IMR-90 (cell line): ENCODE results near the gene RAD18. TPM values are rescaled to one million over a fixed set of nuclear protein-coding genes. Genes with fewer than 3 reads are reported as not detected.

Experiments used
- ATAC-seq: fragments of 200-7000 bp; cut with Tn5 transposase; 2 replicates; pipeline ENCODE4 v1.9.1; 2020; ENCODE audit warnings: low read depth, mild to moderate bottlenecking, moderate library complexity
- BruUV-seq: library from RNA; stranded (reverse); fragments of 400-500 nt; replicated peaks from 2 replicates; lab custom pipeline; 2021; lab: Mats Ljungman, UMichigan
- CTCF ChIA-PET: fragments of 300-600 bp; formaldehyde crosslinking; extraction: SDS; loops from one replicate; lab custom pipeline; 2021; ENCODE audit warnings: antibody characterized with exemption; lab: Yijun Ruan, JAX
- POLR2A ChIA-PET: fragments of 300-600 bp; sonication (Branson Sonifier 250); formaldehyde crosslinking; loops from one replicate; lab custom pipeline; 2022; ENCODE audit warnings: antibody characterized with exemption; ENCODE audit not compliant: unreplicated experiment; lab: Charles Lee
- DNase-seq: peaks from one replicate; pipeline ENCODE4 v3.0.0; 2013
- H2AFZ ChIP-seq: replicated peaks from 2 replicates; pipeline ENCODE3; 2013; ENCODE audit warnings: low read length, mild to moderate bottlenecking; ENCODE audit not compliant: poor library complexity
- H2AK5ac ChIP-seq: 2 replicates; pipeline ENCODE4 v1.6.1; 2013; ENCODE audit warnings: low read depth, low read length, inconsistent platforms
- H2AK9ac ChIP-seq: replicated peaks from 2 replicates; pipeline ENCODE3; 2013; ENCODE audit warnings: mild to moderate bottlenecking, low read depth, low read length, moderate library complexity; ENCODE audit not compliant: poor library complexity
- H2BK120ac ChIP-seq: 2 replicates; pipeline ENCODE4 v1.6.1; 2013; ENCODE audit warnings: low read depth, low read length, inconsistent platforms
- H2BK15ac ChIP-seq: 3 replicates; pipeline ENCODE4 v1.6.1; 2013; ENCODE audit warnings: low read depth, low read length, inconsistent platforms
- H2BK20ac ChIP-seq: 2 replicates; pipeline ENCODE4 v1.6.1; 2013; ENCODE audit warnings: low read depth, mild to moderate bottlenecking, inconsistent platforms, low read length, moderate library complexity
- H2BK5ac ChIP-seq: 2 replicates; pipeline ENCODE4 v1.6.1; 2013; ENCODE audit warnings: mild to moderate bottlenecking, low read depth, low read length, inconsistent platforms; ENCODE audit not compliant: poor library complexity, severe bottlenecking
- H3K14ac ChIP-seq: replicated peaks from 2 replicates; pipeline ENCODE4 v1.6.1; 2013; ENCODE audit warnings: low read depth, low read length, inconsistent platforms
- H3K18ac ChIP-seq: 2 replicates; pipeline ENCODE4 v1.6.1; 2013; ENCODE audit warnings: low read depth, low read length, control low read depth
- H3K23ac ChIP-seq: 2 replicates; pipeline ENCODE4 v1.6.1; 2013; ENCODE audit warnings: low read depth, low read length, inconsistent platforms
- H3K27ac ChIP-seq: 2 replicates; pipeline ENCODE4 v1.5.1; 2013; ENCODE audit warnings: mild to moderate bottlenecking, control low read depth, low read length; ENCODE audit not compliant: insufficient read depth
- H3K27me3 ChIP-seq: 2 replicates; pipeline ENCODE4 v1.6.1; 2013; ENCODE audit warnings: low read length; ENCODE audit not compliant: control insufficient read depth, insufficient read depth
- H3K36me3 ChIP-seq: 2 replicates; pipeline ENCODE4 v1.6.1; 2013; ENCODE audit warnings: low read length, mixed read lengths; ENCODE audit not compliant: control insufficient read depth, insufficient read depth
- H3K4ac ChIP-seq: 2 replicates; pipeline ENCODE4 v1.6.1; 2013; ENCODE audit warnings: low read depth, low read length, inconsistent platforms
- H3K4me1 ChIP-seq: 2 replicates; pipeline ENCODE4 v1.6.1; 2013; ENCODE audit warnings: low read length, mixed read lengths; ENCODE audit not compliant: control insufficient read depth, insufficient read depth
- H3K4me2 ChIP-seq: 2 replicates; pipeline ENCODE4 v1.6.1; 2013; ENCODE audit warnings: low read depth, mild to moderate bottlenecking, control low read depth, low read length, moderate library complexity
- H3K4me3 ChIP-seq: 2 replicates; pipeline ENCODE4 v1.5.1; 2013; ENCODE audit warnings: low read depth, mild to moderate bottlenecking, control low read depth, low read length, moderate library complexity; ENCODE audit not compliant: insufficient read depth
- H3K56ac ChIP-seq: 2 replicates; pipeline ENCODE4 v1.6.1; 2013; ENCODE audit warnings: low read length, inconsistent platforms; ENCODE audit not compliant: insufficient read depth; ENCODE audit errors: extremely low read depth
- H3K79me1 ChIP-seq, 2 experiments: 2 replicates each; pipeline ENCODE4 v1.6.1; 2013; ENCODE audit warnings: low read length in 2 of 2, inconsistent platforms in 1 of 2, low read depth in 1 of 2
- H3K9ac ChIP-seq: 2 replicates; pipeline ENCODE4 v1.6.1; 2013; ENCODE audit warnings: low read depth, low read length, control low read depth
- H3K9me1 ChIP-seq: 2 replicates; pipeline ENCODE4 v1.6.1; 2013; ENCODE audit warnings: low read length, inconsistent platforms; ENCODE audit not compliant: insufficient read depth
- H3K9me3 ChIP-seq: 2 replicates; pipeline ENCODE4 v1.6.1; 2013; ENCODE audit warnings: low read length; ENCODE audit not compliant: control insufficient read depth, insufficient read depth
- H4K20me1 ChIP-seq: 2 replicates; pipeline ENCODE4 v1.6.1; 2013; ENCODE audit warnings: low read length, inconsistent platforms; ENCODE audit not compliant: insufficient read depth
- H4K5ac ChIP-seq: 2 replicates; pipeline ENCODE4 v1.6.1; 2013; ENCODE audit warnings: mild to moderate bottlenecking, low read depth, low read length, control low read depth
- H4K8ac ChIP-seq, 2 experiments: 2 replicates each; pipeline ENCODE4 v1.6.1; 2013; ENCODE audit warnings: low read depth in 2 of 2, low read length in 2 of 2, control low read depth in 1 of 2, inconsistent platforms in 1 of 2
- H4K91ac ChIP-seq: 2 replicates; pipeline ENCODE4 v1.6.1; 2013; ENCODE audit warnings: low read depth, low read length, inconsistent platforms; ENCODE audit not compliant: insufficient read depth
- BHLHE40 ChIP-seq: fragments of 150-350 bp; IDR thresholded peaks from 2 replicates; pipeline ENCODE4 v1.6.1; 2016; ENCODE audit warnings: mild to moderate bottlenecking, low read depth, low read length
- CEBPB ChIP-seq: IDR thresholded peaks from 2 replicates; pipeline ENCODE4 v1.6.1; 2012; ENCODE audit warnings: low read depth, low read length, improper control_type of control experiment
- CHD1 ChIP-seq: IDR thresholded peaks from 2 replicates; pipeline ENCODE4 v1.6.1; 2012; ENCODE audit warnings: low read depth, low read length, improper control_type of control experiment
- ELK1 ChIP-seq: fragments of 150-350 bp; IDR thresholded peaks from 2 replicates; pipeline ENCODE4 v1.6.1; 2016; ENCODE audit warnings: low read depth, mild to moderate bottlenecking, low read length, moderate library complexity, borderline replicate concordance
- MAZ ChIP-seq: IDR thresholded peaks from 2 replicates; pipeline ENCODE4 v1.6.1; 2012; ENCODE audit warnings: low read depth, mild to moderate bottlenecking, low read length, improper control_type of control experiment, moderate library complexity, borderline replicate concordance
- MXI1 ChIP-seq: IDR thresholded peaks from 2 replicates; pipeline ENCODE4 v1.6.1; 2012; ENCODE audit warnings: low read depth, mild to moderate bottlenecking, low read length, moderate library complexity, borderline replicate concordance
- NFE2L2 ChIP-seq: fragments of 150-350 bp; IDR thresholded peaks from 2 replicates; pipeline ENCODE4 v1.6.1; 2016; ENCODE audit warnings: low read depth, mild to moderate bottlenecking, low read length
- POLR2A ChIP-seq: IDR thresholded peaks from 2 replicates; pipeline ENCODE4 v1.6.1; 2012; ENCODE audit warnings: mild to moderate bottlenecking, low read depth, low read length
- RFX5 ChIP-seq: IDR thresholded peaks from 2 replicates; pipeline ENCODE4 v1.8.0; 2012; ENCODE audit warnings: low read depth, mild to moderate bottlenecking, low read length, moderate library complexity
- SMC3 ChIP-seq: fragments of 150-350 bp; IDR thresholded peaks from 2 replicates; pipeline ENCODE4 v1.6.1; 2016; ENCODE audit warnings: low read depth, mild to moderate bottlenecking, antibody characterized with exemption, low read length, moderate library complexity
- USF2 ChIP-seq: fragments of 150-350 bp; IDR thresholded peaks from 2 replicates; pipeline ENCODE4 v1.6.1; 2017; ENCODE audit warnings: mild to moderate bottlenecking, antibody characterized with exemption, low read length, low read depth
- WGBS, 2 experiments: methylation state at CpG; one replicate each; pipeline versions ENCODE4 v1.1.5 to v1.1.7; 2013; ENCODE audit warnings: missing lambda C conversion rate in 2 of 2; ENCODE audit not compliant: insufficient read length in 1 of 2; ENCODE audit errors: extremely low coverage in 2 of 2; 5-methylcytosine and 5-hydroxymethylcytosine counted together
- dilution Hi-C: fragments of 300-500 bp; cut with HindIII; formaldehyde crosslinking; loops from one replicate; pipeline ENCODE4 v1.14.3; 2018; ENCODE audit warnings: low sequenced_read_pairs; ENCODE audit not compliant: unreplicated experiment
- in situ Hi-C: fragments of 300-500 bp; cut with MboI; formaldehyde crosslinking; loops from 3 replicates; pipeline ENCODE4 v1.14.3; 2019; ENCODE audit warnings: low sequenced_read_pairs, inconsistent platforms, mixed read lengths
- intact Hi-C: fragments of 100-400 bp; cut with micrococcal nuclease; formaldehyde crosslinking; loops from 2 replicates; pipeline ENCODE4 v1.10.0; 2022
- polyA plus RNA-seq, 3 experiments: library from polyadenylated mRNA; depleted of rRNA; stranded (reverse); fragments of >200 nt; gene quantifications; 2 replicates each; pipeline ENCODE4 v1.2.3, GENCODE V29; 2012; ENCODE audit warnings: low replicate concordance in 1 of 3
- total RNA-seq: library from RNA; depleted of rRNA; stranded (reverse); fragments of >200 nt; gene quantifications from 2 replicates; pipeline ENCODE4 v1.2.3, GENCODE V29; 2012
- TF ChIP-seq, protein P1 (sequence below): conservative IDR thresholded peaks from 2 replicates; pipeline ENCODE4 v1.5.1; 2012; ENCODE audit warnings: mild to moderate bottlenecking, low read depth, low read length, improper control_type of control experiment

The RAD18 gene
- total and polyA plus RNA-seq, 2 of the 4 experiments (the other 2 are of a cell fraction), result 8.2 to 17.2 TPM

DNA sequence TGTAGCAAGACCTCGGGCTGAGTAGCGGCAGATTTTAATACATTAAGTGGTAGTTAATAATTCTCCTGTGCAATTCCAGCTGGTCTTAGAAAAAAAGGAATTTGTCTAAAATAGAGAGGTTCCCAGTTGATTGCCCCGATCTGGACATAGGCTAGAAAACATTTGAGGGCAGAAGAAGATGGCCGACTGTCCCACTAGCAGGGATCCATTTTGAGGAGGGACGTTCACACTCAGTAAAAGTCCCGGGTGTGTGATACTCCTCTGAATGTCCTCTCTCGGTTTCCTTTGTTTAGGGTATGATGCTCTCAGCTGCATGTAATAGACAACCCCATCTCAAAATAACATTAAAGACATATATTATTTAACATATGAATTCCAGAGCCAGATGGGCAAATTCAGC is 116.0 kb downstream of the RAD18 start:
- WGBS, 2 experiments, result no CpG with 5 or more reads among the region's 7 CpGs

More for the DNA sequence above, 116.0 kb downstream of the RAD18 start:
- Histone ChIP-seq H2BK15ac (peak overlapping the region; percentile 90; the same call in 2 of the 3 replicates), H3K18ac (no peak overlapping the region; the same call in 1 of the 2 replicates), H3K27me3 (no peaks in the 10 kb centered on the region), H4K20me1 (no peaks in the 10 kb centered on the region), H3K36me3 (no peaks in the 10 kb centered on the region), H4K5ac (no peak overlapping the region; the same call in 1 of the 2 replicates), H4K91ac (peak overlapping the region; percentile 93), H3K27ac (no peak overlapping the region), H2AK9ac (no peak overlapping the region), H3K4me1 (peaks cover 18% of the 10 kb centered on the region), H2BK20ac (peak overlapping the region; percentile 81), H3K79me1 (peaks cover 3 to 16% of the 10 kb centered on the region in 2 experiments; a peak in 2 of 4 replicates), H2AK5ac (peak overlapping the region; percentile 89), H3K56ac (no peak overlapping the region), H2AFZ (no peak overlapping the region), H2BK120ac (peak overlapping the region; percentile 75), H4K8ac (peak overlapping the region in 1 of 2 experiments; percentile 29; a peak in 1 of 4 replicates), H3K9me1 (peaks cover 28% of the 10 kb centered on the region), H3K4me3 (no peak overlapping the region), H3K9me3 (no peaks in the 10 kb centered on the region), H3K4me2 (no peak overlapping the region), H3K9ac (no peak overlapping the region), H3K23ac (peak overlapping the region; percentile 28; the same call in 1 of the 2 replicates), H2BK5ac (peak overlapping the region; percentile 98), H3K4ac (peak overlapping the region; percentile 68), H3K14ac (peak overlapping the region; percentile 7; the same call in 1 of the 2 replicates)
- no peak for TF ChIP-seq CEBPB
- no peak for TF ChIP-seq USF2
- TF ChIP-seq RFX5, result no peak
- no peak for TF ChIP-seq SMC3
- no peak for TF ChIP-seq MAZ
- TF ChIP-seq MXI1, result no peak
- no peak for TF ChIP-seq ELK1
- TF ChIP-seq BHLHE40, result no peak
- TF ChIP-seq POLR2A, result no peak
- no peak for TF ChIP-seq NFE2L2
- TF ChIP-seq CHD1, result no peak
- TF ChIP-seq, protein P1, sequence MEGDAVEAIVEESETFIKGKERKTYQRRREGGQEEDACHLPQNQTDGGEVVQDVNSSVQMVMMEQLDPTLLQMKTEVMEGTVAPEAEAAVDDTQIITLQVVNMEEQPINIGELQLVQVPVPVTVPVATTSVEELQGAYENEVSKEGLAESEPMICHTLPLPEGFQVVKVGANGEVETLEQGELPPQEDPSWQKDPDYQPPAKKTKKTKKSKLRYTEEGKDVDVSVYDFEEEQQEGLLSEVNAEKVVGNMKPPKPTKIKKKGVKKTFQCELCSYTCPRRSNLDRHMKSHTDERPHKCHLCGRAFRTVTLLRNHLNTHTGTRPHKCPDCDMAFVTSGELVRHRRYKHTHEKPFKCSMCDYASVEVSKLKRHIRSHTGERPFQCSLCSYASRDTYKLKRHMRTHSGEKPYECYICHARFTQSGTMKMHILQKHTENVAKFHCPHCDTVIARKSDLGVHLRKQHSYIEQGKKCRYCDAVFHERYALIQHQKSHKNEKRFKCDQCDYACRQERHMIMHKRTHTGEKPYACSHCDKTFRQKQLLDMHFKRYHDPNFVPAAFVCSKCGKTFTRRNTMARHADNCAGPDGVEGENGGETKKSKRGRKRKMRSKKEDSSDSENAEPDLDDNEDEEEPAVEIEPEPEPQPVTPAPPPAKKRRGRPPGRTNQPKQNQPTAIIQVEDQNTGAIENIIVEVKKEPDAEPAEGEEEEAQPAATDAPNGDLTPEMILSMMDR, result no peak
- BruUV-seq, result no TSS peak
- intact Hi-C loops, result loop anchor here (10.0 kb wide), 1 partner anchor 403 kb away; no protein-coding TSS in a partner anchor
- dilution Hi-C loops, result no loop called here
- in situ Hi-C loops, result no loop called here
- ChIA-PET CTCF (no interaction called here), POLR2A (no interaction called here)
- ATAC-seq (no peak), DNase-seq (no peak)
